GM19467 (cell line): ENCODE results near the gene LIN7C.
"Not testable (repeated sequence)": the region's sequence is repeated elsewhere in the genome, so short reads cannot be mapped to it uniquely, and the experiment has no call there.

ENCODE experiments used
- ATAC-seq: cut with Tn5 transposase; IDR thresholded peaks from one replicate; pipeline ENCODE4 v1.9.1; 2021; ENCODE audit warnings: mild to moderate bottlenecking, moderate library complexity; ENCODE audit not compliant: unreplicated experiment

Gene LIN7C

DNA sequence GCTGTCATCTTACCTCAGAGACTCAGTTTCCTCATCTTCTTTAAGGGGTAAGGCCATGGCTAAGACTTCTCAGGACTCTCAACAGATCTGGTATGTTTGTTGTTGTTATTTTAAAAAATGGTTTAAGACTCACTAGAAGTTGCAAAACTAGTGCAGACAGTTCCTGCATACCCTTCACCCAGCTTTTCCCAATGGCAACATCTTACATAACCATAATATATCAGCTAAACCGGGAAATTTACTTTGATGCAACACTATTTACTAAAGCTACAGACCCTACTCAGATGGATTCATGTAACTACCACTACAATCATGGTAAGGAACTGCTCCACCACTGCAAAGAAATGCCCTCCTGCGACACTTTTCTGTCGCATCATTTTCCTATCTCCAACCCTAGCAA is 54.4 kb downstream of the LIN7C start:
- no peak for ATAC-seq

DNA sequence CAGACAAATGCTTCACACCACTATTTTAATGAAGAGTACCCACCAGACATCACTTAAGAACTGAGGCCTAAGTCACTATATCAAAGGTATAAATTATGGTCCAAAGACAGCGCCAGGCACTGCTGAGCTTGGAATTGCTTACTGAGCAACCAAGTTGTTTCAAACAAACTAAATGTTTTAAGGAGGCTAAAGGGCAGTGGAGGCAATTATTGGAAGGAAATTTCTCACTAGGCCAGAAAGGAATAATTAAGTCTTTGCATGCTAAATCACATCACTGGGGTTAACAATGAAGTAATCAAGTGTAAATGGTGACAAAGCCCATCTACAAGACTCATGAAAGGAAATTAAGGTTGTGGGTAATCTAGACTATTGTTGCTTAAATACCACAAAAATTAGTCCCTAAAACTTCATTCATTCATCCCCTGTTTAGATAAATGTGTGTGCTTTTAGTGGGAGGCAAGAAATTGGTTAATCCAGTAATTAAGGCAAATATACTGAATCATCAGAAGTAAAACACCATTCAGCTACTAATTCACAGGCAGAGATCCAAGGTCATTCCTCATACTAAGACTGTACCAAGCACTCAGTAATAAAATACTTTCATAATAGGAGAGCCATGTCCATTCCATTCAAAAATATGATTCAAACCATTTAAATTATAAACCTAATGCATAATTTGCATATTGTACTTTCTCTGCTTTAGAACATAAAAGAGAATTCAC is 55.2 kb downstream of the LIN7C start:
- no peak for ATAC-seq

DNA sequence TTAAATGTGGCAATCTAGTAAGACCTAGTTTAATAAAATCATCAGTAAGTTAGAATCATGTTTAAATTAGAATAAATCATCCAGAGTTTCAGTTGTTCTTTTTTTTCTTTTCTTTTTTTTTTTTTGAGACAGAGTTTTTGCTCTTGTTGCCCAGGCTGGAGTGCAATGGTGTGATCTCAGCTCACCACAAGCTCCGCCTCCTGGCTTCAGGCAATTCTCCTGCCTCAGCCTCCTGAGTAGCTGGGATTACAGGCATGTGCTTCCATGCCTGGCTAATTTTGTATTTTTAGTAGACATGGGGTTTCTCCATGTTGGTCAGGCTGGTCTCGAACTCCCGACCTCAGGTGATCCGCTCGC is 58.4 kb downstream of the LIN7C start:
- ATAC-seq = not testable (repeated sequence)

DNA sequence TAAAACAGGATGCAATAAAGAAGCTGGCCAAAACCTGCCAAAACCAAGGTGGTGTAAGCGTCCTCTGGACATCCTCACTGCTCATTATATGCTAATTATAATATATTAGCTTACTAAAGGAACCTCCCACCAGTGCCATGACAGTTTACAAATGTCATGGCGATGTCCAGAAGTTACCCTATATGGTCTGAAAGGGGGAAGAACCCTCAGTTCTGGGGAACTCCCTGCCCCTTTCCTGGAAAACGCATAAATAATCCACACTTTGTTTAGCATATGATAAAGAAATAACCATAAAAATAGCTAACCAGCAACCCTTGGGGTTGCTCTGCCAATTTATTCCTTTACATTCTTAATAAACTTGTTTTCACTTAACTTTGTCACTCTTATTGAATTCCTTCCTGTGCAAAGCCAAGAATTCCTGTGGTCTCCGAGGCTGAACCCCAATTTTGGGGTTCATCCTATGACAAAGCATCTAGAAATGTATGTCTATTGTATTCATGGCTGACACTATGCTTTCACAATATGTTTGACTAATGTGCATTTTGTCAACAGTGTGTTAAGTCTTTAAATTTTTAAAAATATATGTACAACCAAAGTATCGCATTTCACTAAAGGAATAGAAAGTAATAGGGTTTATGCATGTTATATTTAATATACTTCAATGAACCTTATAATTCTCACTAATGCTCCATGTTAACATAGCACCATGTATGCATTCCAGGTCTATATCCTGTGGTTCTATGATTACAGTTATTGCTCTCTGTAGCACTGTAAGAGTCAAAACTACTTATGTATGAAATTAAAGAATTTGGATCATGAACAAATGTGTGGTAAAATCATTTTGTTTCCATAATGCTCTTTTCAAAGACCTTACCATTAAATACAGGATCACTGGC is 59.0 kb downstream of the LIN7C start:
- no peak for ATAC-seq

DNA sequence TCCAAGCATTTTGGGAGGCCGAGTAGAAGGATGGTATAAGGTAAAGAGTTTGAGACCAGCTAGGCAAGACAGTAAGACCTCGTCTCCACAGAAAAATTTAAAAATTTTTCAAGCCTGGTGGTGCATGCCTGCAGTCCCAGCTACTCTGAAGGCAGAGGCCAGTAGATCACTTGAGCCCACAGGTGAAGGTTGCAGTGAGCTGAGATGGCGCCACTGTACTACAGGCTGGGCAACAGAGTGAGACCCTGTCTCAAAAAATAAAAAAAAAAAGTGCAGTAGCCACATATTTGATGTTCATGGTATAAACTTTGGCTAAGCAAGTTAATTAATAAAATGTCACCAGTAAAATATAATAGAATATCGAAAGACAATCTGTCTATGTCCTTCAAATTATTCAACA is 60.9 kb downstream of the LIN7C start:
- no peak for ATAC-seq

DNA sequence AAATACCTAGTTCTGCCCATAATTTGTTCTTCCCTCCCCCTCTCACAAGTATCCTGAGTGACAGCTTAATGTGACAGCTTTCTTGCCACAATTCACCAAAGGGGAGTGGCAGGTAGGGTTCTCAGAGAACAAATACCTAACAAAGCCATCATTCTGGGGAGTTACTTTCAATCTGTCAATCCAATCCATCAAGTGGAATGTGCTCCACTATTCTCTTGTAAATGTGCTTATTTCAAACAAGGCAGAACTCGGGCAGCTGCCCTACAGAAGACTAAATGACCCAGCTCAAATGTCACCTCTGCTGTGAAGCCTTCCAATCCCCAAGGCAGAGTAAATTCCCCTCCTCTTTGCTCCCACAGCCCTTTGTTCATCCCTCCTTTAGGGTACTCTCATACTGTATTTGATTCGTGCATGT is 61.8 kb downstream of the LIN7C start:
- no peak for ATAC-seq
